GM18873 (cell line): ENCODE data around the gene FAXC.
"Not testable (repeated sequence)": the region's sequence is repeated elsewhere in the genome, so short reads cannot be mapped to it uniquely, and the experiment has no call there.

ENCODE experiments used
- ATAC-seq: cut with Tn5 transposase; IDR thresholded peaks from one replicate; pipeline ENCODE4 v1.9.1; 2021; ENCODE audit warnings: mild to moderate bottlenecking, moderate library complexity, moderate number of reproducible peaks; ENCODE audit not compliant: unreplicated experiment, low FRiP score

The FAXC gene

GRCh38 chr6:99344289-99344688 lies 5.2 kb downstream of the FAXC start:
- no peak for ATAC-seq

- no peak for ATAC-seq
Measured at GRCh38 chr6:99341862-99342455, 7.5 kb downstream of the FAXC start.

DNA sequence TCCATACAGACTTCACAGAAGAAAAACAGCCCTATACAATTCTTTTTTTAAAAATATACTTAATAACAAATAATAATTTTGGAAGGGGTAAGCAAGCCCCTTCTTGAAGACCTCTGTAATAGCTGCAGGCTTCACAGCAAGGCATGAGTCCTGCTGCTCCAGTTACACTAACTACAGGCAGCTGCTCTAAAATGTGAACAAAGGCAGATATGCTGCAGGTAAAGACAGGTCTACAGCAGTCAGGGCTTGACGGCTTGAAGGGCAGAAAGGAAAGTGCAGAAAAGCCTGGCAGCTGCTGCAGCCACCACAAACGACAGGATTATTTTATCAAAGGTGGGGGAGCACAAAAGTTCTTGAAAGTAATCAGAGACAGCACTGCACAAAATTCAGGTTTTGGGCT lies 11.3 kb downstream of the FAXC start:
- ATAC-seq, result no peak

- not testable (repeated sequence) for ATAC-seq
Measured at GRCh38 chr6:99335298-99335697, 14.2 kb downstream of the FAXC start.

- peak; percentile 30 for ATAC-seq
Measured at GRCh38 chr6:99334526-99335127, 14.8 kb downstream of the FAXC start.

DNA sequence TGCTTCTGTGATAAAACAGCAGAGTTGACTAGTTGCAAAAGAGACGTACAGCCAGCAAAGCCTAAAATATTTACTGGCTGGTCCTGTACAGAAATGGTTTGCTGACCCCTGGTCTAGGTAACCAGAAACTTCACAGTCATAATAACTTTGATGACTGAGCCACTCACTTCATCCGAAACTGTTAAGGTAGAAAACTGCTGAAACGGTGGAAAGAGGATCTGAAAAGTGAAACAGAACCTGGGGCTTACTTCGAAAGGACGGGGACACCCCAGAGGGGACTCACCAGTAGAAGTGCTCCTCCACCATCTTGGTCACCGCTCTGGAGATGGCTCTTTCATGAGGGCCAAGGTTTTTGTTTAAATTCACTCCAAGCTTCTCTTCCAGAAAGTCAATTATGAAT lies 16.4 kb downstream of the FAXC start:
- peak; percentile 97 for ATAC-seq

DNA sequence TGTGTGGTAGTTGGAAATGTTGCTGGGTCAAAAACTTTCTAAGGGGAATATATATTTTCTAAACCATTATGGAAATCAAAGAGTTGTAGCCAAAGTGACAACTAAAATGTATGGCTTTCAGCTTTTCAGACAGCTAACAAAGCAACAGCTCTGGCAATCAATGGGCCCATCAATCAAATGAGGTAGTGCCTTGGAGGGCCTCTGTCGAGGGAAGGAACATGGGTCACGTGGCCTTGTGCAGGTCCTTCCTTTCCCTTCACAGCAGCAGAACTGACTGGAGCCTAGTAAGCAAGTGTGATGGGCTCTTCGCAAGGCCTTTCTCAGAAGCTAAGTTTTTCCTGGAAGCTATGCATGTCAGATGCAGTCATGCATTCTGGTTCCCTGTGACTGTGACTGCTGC lies 17.9 kb downstream of the FAXC start:
- no peak for ATAC-seq

- peak; percentile 72 for ATAC-seq
Measured at GRCh38 chr6:99330159-99330558, 19.3 kb downstream of the FAXC start.

- ATAC-seq, result no peak
Measured at GRCh38 chr6:99324996-99325395, 24.5 kb downstream of the FAXC start.

- ATAC-seq, result no peak
Measured at GRCh38 chr6:99318566-99318965, 30.9 kb downstream of the FAXC start.

DNA sequence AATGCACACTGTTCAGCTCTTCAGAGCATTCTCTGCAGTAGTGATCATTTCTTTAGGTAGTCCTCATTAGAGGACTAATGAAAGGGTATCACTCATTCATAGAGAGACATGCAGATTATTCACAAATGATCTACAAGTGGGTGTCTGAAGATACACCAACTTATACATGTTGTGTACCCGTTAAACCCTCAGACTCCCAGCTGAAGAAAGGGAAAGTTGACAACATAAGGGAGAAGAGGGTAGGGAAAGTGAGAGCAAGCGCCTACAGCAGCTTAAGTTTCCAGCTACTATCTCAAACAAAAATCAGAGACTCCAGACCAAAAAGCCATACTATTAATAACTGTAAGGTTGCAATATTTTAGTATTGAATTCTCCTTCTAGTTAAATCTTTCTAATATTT lies 37.1 kb downstream of the FAXC start:
- no peak for ATAC-seq

DNA sequence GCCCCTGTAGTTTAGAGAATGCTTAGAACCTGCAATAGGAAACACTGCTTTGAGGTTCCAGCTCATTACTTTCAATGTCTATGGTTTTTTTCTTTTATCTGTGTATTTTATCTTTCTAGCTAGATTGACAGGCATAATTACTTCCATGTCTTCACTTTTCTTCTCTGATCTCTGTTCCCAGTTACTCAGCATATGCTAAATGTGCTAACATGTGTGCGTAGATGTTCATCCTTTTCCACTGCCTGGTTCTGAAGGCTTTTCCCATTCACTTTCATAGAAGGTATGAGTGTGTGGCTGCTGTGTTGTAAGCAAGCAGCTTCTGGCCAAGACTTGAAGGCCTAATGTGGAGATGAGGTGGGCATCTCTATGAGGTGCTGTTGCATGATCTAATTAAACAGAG lies 38.9 kb downstream of the FAXC start:
- ATAC-seq, result no peak

DNA sequence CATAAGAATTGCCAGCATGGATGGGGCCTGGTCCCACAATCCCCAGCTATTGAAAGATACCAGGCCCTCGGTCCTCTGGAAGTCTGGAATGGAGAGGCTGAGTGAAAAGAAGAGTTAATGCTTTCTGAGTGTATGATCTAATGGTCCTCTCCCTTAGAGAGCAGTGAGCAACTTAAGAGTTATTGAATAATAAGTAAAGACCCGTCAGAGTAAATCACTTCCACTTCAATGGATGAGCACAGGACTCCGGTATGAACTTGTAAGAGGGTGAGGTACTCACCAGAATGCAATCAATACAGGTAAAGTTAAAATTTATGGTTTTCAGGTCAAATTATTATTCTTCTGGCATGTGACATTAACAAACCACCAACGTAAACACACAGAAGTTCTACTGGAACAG lies 39.9 kb downstream of the FAXC start:
- ATAC-seq, result no peak

DNA sequence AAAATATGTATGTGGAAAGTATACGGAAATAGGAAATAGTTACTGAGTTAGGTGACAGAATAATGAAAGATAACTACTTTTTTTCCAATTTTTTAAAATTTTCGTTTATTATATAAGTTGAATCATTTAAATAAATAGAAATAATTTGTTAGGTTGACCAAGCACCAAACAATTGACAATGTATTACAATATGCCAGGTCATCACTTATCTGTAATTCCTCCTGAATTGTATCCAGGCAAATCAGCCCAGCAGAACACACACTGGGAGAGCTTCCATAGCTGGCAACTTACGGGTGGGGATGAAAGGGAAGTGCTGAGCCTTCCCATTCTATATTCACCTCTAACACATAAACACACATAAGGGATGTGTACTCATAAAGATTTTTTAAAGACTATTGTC lies 40.7 kb downstream of the FAXC start:
- ATAC-seq, result no peak

- no peak for ATAC-seq
Measured at GRCh38 chr6:99307295-99307907, 42.1 kb downstream of the FAXC start.

DNA sequence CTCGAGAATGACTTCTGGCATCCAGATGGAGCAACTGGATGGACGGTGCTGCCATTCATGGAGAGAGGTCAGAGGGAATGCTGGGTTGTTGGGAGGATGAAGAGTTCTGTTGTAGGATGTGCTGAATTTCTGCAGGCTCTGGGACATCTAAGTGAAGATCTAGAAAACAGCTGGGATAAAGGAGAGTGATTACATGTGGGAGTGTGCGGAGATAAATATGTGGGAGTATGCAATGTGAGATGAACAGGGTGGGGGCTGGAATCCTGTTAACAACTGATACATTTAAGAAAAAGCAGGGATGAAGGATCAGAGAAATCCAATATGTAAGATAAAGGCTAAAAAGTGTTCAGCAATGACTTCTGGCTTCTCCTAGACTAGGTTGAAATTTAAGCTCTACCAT lies 43.1 kb downstream of the FAXC start:
- ATAC-seq, result no peak

GRCh38 chr6:99305021-99305554 lies 44.4 kb downstream of the FAXC start:
- ATAC-seq, result no peak

GRCh38 chr6:99297415-99297814 lies 52.1 kb downstream of the FAXC start:
- ATAC-seq, result no peak

- no peak for ATAC-seq
Measured at GRCh38 chr6:99297006-99297405, 52.5 kb downstream of the FAXC start.

- no peak for ATAC-seq
Measured at GRCh38 chr6:99296261-99296660, 53.2 kb downstream of the FAXC start.

DNA sequence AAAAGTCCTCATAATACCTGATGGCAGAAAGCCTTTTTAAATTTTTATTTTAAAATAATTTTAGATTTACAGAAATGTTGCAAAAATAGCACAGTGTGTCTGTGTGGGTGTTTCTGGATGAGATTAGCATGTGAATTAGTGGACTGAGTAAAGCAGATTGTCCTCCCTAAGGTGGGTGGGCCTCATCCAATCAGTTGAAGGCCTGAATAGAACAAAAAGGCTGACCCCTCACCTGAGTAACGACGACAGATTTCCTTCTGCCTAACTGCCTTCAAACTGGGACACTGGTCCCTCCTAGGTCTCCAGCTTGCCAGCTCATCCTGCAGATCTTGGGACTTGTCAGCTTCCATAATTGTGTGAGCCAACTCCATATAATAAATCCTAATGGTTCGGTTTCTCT lies 54.2 kb downstream of the FAXC start:
- ATAC-seq, result no peak

GRCh38 chr6:99294786-99295185 lies 54.7 kb downstream of the FAXC start:
- ATAC-seq, result no peak
